ENCODE data around the gene TRIM33. TPM values are rescaled to one million over a fixed set of nuclear protein-coding genes. Genes with fewer than 3 reads are reported as not detected.

The TRIM33 gene
- total RNA-seq (2021) (46.8 and 50.1 TPM in 2 replicates), Bru-seq, nascent RNA (percentile 93 among the genes with signal in this experiment), BruChase-seq, experiment 1, labeled RNA remaining after a 2-hour chase (percentile 91 among the genes with signal in this experiment), BruChase-seq, experiment 2, labeled RNA remaining after a 6-hour chase (percentile 86 among the genes with signal in this experiment)
- long read RNA-seq, full-length matches to known transcripts: 61 of 106 reads
- long read RNA-seq, partial matches to known transcripts: 19 of 106 reads
- long read RNA-seq, other reads (novel, unspliced or antisense): 26 of 106 reads

- Histone ChIP-seq H3K36me3 (ENCODE audit: insufficient read depth, low read length, poor library complexity, severe bottlenecking) (peaks cover 10% of the 10 kb centered on the region), H3K4me3 (ENCODE audit: low read depth, low read length, poor library complexity, severe bottlenecking) (peak within 1 kb of the TSS; percentile 83), H3K27me3 (replicated peaks; ENCODE audit: insufficient read depth, low read depth, low read length, poor library complexity) (no peaks in the 10 kb centered on the region), H3K4me1 (ENCODE audit: insufficient read depth, low read length, poor library complexity, severe bottlenecking) (peaks cover 17% of the 10 kb centered on the region), H3K27ac (ENCODE audit: low read depth, low read length, poor library complexity, severe bottlenecking) (peak within 1 kb of the TSS; percentile 92), H3K9me3 (ENCODE audit: low read depth, low read length, poor library complexity, severe bottlenecking) (no peaks in the 10 kb centered on the region)
- intact Hi-C loops (cut with micrococcal nuclease; ENCODE audit: unreplicated experiment): no loop called here
- DNase-seq (ENCODE audit: low spot score): peak; percentile 97
- CTCF ChIA-PET: no interaction called here
- no peak for TF ChIP-seq CTCF (conservative IDR thresholded peaks at IDR 0.05; ENCODE audit: low read depth, low read length)
- no peak for TF ChIP-seq EZH2 (IDR thresholded peaks at IDR 0.05; ENCODE audit: borderline replicate concordance, low read depth, low read length, poor library complexity, severe bottlenecking)
- POLR2A ChIA-PET (ENCODE audit: low non-redundant PET): interaction anchor here (1.0 kb wide), 1 partner anchor 8 kb away, joined by 4 read pairs; no protein-coding TSS in a partner anchor
- BruUV-seq (replicated peaks): TSS peak; percentile 95
Measured at GRCh38 chr1:114511032-114511785, at the start of gene TRIM33. TRIM33 (minus strand) TSS chr1:114511203; CDS start chr1:114511076, 127 bp downstream.

DNA sequence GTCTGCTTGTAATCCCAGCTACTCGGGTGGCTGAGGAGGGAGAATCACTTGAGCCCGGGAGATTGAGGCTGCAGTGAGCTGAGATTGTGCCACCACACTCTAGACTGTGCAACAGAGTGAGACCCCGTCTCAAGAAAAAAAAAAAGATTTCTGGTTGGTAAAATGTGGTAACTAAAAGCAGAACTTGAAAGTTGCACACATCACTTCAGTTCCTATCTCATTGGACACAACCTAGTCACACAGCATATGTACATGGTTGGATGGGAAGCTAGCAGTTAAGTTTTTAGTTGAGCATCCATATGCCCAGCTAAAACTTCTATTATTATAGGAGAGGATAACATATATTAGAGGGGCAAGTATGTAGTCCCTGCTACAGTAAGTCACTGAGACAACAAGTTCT, 48.4 kb upstream of the TRIM33 start:
- intact Hi-C loops (cut with micrococcal nuclease; ENCODE audit: unreplicated experiment): no loop called here
- ChIA-PET CTCF (interaction anchor here (0.6 kb wide), 1 partner anchor 131 kb away, joined by 3 read pairs; no protein-coding TSS in a partner anchor), POLR2A (ENCODE audit: low non-redundant PET) (no interaction called here)

DNA sequence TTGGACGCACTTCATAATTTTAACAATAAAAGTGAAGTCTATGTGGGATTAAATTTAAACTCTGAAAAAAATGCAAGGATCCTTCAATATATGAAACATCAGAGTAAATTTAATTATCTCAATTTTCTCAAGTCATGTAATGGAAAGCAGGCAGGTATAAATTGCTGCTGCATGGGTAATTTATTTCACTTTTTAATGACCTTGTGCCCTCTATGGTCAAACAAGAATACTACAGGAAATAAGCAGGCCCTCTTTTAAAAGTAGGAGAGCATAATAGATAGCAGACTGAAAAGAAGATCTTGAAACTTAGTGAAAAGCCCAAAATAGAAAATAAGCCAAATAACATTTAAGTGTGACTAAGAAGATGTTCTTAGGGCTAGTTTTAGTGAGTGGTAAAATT, 47.5 kb upstream of the TRIM33 start:
- H3K36me3 ChIP-seq (ENCODE audit: insufficient read depth, low read length, poor library complexity, severe bottlenecking): no peaks in the 10 kb centered on the region
- H3K9me3 ChIP-seq (ENCODE audit: low read depth, low read length, poor library complexity, severe bottlenecking): no peaks in the 10 kb centered on the region
- intact Hi-C loops (cut with micrococcal nuclease; ENCODE audit: unreplicated experiment): no loop called here
- TF ChIP-seq EZH2 (IDR thresholded peaks at IDR 0.05; ENCODE audit: borderline replicate concordance, low read depth, low read length, poor library complexity, severe bottlenecking) (no peak), CTCF (conservative IDR thresholded peaks at IDR 0.05; ENCODE audit: low read depth, low read length) (no peak)
- H3K27ac ChIP-seq (ENCODE audit: low read depth, low read length, poor library complexity, severe bottlenecking): no peak overlapping the region
- no peak overlapping the region for H3K4me3 ChIP-seq (ENCODE audit: low read depth, low read length, poor library complexity, severe bottlenecking)
- H3K4me1 ChIP-seq (ENCODE audit: insufficient read depth, low read length, poor library complexity, severe bottlenecking): no peaks in the 10 kb centered on the region
- peak; percentile 8 for DNase-seq (ENCODE audit: low spot score)
- no TSS peak for BruUV-seq (replicated peaks)
- no peaks in the 10 kb centered on the region for H3K27me3 ChIP-seq (replicated peaks; ENCODE audit: insufficient read depth, low read depth, low read length, poor library complexity)
- POLR2A ChIA-PET (ENCODE audit: low non-redundant PET): no interaction called here
- CTCF ChIA-PET: interaction anchor here (0.6 kb wide), 1 partner anchor 130 kb away, joined by 3 read pairs; no protein-coding TSS in a partner anchor

More for the DNA sequence above, 48.4 kb upstream of the TRIM33 start:
- Histone ChIP-seq H3K9me3 (ENCODE audit: low read depth, low read length, poor library complexity, severe bottlenecking) (no peaks in the 10 kb centered on the region), H3K4me1 (ENCODE audit: insufficient read depth, low read length, poor library complexity, severe bottlenecking) (no peaks in the 10 kb centered on the region), H3K27ac (ENCODE audit: low read depth, low read length, poor library complexity, severe bottlenecking) (no peak overlapping the region), H3K36me3 (ENCODE audit: insufficient read depth, low read length, poor library complexity, severe bottlenecking) (no peaks in the 10 kb centered on the region), H3K4me3 (ENCODE audit: low read depth, low read length, poor library complexity, severe bottlenecking) (no peak overlapping the region), H3K27me3 (replicated peaks; ENCODE audit: insufficient read depth, low read depth, low read length, poor library complexity) (no peaks in the 10 kb centered on the region)
- no peak for DNase-seq (ENCODE audit: low spot score)
- BruUV-seq (replicated peaks): no TSS peak
- TF ChIP-seq CTCF (conservative IDR thresholded peaks at IDR 0.05; ENCODE audit: low read depth, low read length) (no peak), EZH2 (IDR thresholded peaks at IDR 0.05; ENCODE audit: borderline replicate concordance, low read depth, low read length, poor library complexity, severe bottlenecking) (no peak)
